Muscle layer of duodenum (tissue), 2 donors: ENCODE results near the gene CIDEA.

Experiments used
- H3K27ac ChIP-seq: one replicate; pipeline ENCODE4 v1.7.0; 2013; ENCODE audit warnings: mild to moderate bottlenecking, low read length
- H3K27me3 ChIP-seq: one replicate; pipeline ENCODE4 v1.7.0; 2013; ENCODE audit warnings: low read depth, mild to moderate bottlenecking, control low read depth, low read length
- H3K36me3 ChIP-seq, 2 donors: one replicate each; pipeline ENCODE4 v1.7.0; 2013; ENCODE audit warnings: low read length in 2 of 2, control low read depth in 1 of 2, mild to moderate bottlenecking in 1 of 2; ENCODE audit not compliant: insufficient read depth in 2 of 2, control insufficient read depth in 1 of 2
- H3K4me1 ChIP-seq, 2 donors: one replicate each; pipeline ENCODE4 v1.7.0; 2013; ENCODE audit warnings: low read length in 2 of 2, mild to moderate bottlenecking in 2 of 2, control low read depth in 1 of 2, moderate library complexity in 1 of 2; ENCODE audit not compliant: insufficient read depth in 2 of 2, control insufficient read depth in 1 of 2
- H3K4me3 ChIP-seq, 2 donors: one replicate each; pipeline ENCODE4 v1.7.0; 2013; ENCODE audit warnings: low read length in 2 of 2, low read depth in 1 of 2, mild to moderate bottlenecking in 1 of 2
- H3K9me3 ChIP-seq, 2 donors: one replicate each; pipeline ENCODE4 v1.7.0; 2013; ENCODE audit warnings: low read length in 2 of 2, control low read depth in 1 of 2, mild to moderate bottlenecking in 1 of 2; ENCODE audit not compliant: control insufficient read depth in 1 of 2
- donor health status: healthy.

CIDEA gene

DNA sequence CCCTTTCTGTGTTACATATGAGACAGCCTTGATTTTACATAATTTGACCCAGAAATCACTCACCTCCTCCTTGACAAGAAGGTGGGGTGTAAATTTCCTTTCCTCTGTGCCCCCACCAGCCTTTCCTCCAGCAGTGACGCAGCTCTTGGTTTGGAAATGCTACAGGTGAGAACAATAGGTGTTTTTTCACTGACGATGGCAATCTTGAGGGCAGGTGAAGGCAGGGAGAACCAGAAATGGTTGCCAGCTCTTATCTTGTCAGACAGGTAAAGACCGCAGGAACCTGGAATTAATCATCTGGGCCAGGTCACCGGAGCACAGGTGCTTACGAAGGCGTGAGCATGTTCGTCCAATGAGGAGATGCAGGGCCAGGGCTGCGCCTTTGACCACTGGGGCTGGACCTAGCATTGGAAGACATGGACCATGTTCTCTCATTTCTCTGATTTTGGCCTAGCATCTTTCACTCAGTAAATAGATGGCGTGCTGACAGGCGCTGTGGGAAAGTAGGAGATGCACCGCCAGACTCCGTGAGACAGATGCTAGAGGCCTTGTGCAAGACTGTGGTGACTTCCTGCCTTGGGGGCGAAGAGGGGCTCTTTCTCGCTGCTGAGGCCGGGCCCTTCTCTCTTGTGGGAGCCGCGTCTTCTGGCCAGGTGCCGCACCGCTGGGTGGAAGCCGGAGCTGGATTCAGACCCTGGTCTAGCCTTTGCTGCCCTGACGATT, 4.0 kb downstream of the CIDEA start:
- peaks cover 0 to 18% of the 10 kb centered on the region in 2 donors for H3K4me1 ChIP-seq
- H3K9me3 ChIP-seq, result no peaks in the 10 kb centered on the region
- peaks cover 23% of the 10 kb centered on the region for H3K27me3 ChIP-seq
- no peaks in the 10 kb centered on the region for H3K36me3 ChIP-seq
- no peak overlapping the region for H3K27ac ChIP-seq
- H3K4me3 ChIP-seq, result no peak overlapping the region

DNA sequence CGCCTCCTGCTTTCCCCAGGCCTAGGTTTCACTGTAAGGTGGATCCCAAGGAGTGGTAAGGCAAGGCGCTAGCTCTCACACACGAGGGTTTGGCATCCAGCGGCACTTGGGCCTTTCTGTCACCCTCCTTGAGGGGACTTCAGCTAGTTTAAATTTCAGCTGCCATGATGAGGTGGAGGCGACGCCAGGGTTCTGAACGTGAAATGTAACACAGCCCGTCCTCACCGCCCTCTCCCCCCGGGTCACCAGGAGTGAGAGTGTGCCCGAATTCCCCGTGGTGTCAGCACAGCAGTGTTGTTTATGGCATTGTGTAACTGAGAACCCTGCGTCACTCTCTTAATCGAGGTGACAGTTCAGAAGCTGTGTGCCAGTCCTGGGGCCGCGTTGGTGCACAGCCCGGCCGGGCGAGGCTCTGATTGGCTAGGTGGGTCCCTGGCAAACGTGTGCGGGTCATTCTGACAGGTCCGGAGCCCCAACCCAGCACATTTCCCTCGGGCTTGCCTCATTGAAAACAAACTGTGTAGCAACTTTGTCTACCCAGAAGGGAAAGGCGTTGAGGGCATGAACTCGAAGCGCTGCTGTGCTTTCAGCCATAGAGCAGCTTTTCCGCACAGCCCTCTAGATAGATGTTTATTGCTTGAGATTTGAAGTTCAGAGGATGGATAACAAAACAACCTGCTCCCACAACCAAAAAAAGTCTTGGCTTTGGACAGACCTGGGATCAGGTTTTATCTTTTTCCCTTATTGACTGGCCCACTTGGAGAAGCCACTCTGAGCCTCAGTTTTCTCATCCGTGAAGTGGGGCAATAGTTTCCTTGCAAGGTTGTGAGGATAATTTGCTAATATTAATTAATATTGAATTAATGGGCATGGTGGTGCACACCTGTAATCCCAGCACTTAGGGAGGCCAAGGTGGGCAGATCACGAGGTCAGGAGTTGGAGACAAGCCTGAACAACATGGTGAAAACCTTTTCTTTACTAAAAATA, 4.9 kb downstream of the CIDEA start:
- Histone ChIP-seq H3K4me1 (peaks cover 0 to 9% of the 10 kb centered on the region in 2 donors), H3K4me3 (no peak overlapping the region), H3K27me3 (peaks cover 15% of the 10 kb centered on the region), H3K36me3 (no peaks in the 10 kb centered on the region), H3K9me3 (no peaks in the 10 kb centered on the region), H3K27ac (no peak overlapping the region)

DNA sequence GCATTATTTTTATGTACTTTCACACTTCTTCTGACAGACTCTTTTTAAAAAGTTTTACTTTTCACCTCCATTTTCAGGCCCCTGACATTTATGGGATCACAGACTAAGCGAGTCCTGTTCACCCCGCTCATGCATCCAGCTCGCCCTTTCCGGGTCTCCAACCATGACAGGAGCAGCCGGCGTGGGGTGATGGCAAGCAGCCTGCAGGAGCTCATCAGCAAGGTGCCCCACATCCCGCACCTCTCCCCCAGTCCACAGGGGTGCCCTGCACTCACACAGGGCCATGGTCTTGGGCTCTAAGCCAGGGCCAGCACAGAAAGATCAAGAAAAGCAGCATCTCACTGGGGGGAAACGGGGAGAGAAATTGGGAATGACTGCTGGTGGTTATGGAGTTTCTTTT, 8.6 kb downstream of the CIDEA start:
- Histone ChIP-seq H3K9me3 (no peaks in the 10 kb centered on the region), H3K4me3 (no peak overlapping the region), H3K27me3 (no peaks in the 10 kb centered on the region), H3K27ac (no peak overlapping the region), H3K36me3 (no peaks in the 10 kb centered on the region), H3K4me1 (no peaks in the 10 kb centered on the region)

DNA sequence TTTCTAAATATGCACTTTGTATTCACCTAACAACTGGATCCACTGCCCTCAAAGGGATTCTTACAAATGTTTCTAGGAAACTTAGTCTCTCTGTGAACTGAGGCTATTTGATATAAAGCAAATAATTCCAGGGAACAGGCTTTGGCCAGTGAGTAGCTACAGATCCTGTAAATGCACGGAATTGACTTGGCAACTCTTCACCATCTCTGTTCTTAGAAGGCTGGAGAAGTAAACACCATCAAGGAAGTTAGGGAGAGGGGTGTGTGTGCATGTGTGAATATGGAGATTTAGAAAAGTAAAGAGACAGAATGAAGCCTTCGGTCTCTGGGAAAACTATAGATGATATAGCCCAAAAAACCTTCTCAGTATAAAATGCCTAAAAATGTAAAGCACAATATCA, 10.7 kb downstream of the CIDEA start:
- H3K27me3 ChIP-seq, result no peaks in the 10 kb centered on the region
- H3K36me3 ChIP-seq, result no peaks in the 10 kb centered on the region
- H3K9me3 ChIP-seq, result no peaks in the 10 kb centered on the region
- H3K4me3 ChIP-seq, result no peak overlapping the region
- no peaks in the 10 kb centered on the region for H3K4me1 ChIP-seq
- H3K27ac ChIP-seq, result no peak overlapping the region

DNA sequence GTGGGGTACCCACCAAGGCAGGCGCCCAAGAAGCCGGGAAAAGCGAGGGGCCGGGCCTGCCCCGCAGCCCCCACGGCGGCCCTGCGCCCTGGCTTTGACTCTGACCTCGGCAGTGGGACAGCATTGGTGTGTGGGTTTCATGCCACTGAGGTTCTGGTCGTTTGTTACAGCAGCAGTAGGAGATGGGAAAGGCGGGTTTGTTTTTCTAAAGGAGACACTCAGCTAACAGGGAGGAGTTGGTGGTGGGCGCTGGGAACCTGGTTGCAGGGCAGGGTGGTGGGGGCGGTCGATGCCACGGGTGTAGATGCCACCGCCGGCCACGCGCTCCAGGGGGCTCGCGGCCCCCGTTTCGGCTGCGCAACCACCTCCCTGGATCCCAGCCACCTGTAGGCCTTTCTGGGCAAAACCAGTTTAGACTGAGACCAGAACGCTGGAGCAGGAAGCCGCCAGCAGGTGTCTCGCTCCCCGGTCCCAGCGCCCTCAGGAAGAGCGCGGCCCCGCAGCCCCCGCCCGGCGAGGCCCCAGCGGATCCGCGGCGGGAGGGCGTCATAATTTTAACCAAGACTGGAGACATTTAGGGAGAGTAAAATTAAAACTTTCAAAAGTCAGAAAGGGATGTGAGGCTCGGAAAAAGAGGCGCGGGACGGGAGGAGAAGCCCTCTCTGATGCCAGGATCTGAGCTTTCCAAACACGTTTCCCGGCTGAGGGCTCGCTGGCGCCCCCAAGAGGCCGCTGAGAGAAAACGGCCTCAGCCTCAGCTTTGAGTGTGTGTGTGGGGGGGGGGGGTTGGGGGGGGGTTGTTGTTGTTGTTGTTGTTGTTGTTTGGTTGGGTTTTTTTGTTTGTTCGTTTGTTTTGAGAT, 17.4 kb downstream of the CIDEA start:
- Histone ChIP-seq H3K36me3 (no peaks in the 10 kb centered on the region), H3K27me3 (no peaks in the 10 kb centered on the region), H3K27ac (no peak overlapping the region), H3K9me3 (no peaks in the 10 kb centered on the region), H3K4me1 (peaks cover 0 to 4% of the 10 kb centered on the region in 2 donors), H3K4me3 (peak overlapping the region; percentile 33 to 61)

DNA sequence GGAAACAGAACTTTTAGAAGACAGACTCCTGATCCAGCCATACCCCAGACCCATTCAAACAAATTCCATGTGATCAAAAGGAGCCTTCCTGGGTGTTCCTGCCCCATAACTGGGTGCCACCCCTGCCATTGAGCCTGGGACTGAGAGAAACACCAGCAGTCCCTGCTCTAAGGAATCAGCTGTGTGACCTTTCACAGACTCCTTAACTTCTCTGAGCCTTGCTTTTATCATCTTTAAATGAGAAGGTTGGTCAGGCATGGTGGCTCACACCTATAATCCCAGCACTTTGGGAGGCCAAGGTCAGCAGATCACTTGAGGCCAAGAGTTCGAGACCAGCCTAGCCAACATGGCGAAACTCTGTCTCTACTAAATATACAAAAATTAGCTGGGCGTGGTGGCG, 20.6 kb downstream of the CIDEA start:
- Histone ChIP-seq H3K4me1 (peaks cover 6 to 11% of the 10 kb centered on the region in 2 donors), H3K9me3 (no peaks in the 10 kb centered on the region), H3K27me3 (no peaks in the 10 kb centered on the region), H3K36me3 (no peaks in the 10 kb centered on the region), H3K27ac (no peak overlapping the region), H3K4me3 (no peak overlapping the region)

DNA sequence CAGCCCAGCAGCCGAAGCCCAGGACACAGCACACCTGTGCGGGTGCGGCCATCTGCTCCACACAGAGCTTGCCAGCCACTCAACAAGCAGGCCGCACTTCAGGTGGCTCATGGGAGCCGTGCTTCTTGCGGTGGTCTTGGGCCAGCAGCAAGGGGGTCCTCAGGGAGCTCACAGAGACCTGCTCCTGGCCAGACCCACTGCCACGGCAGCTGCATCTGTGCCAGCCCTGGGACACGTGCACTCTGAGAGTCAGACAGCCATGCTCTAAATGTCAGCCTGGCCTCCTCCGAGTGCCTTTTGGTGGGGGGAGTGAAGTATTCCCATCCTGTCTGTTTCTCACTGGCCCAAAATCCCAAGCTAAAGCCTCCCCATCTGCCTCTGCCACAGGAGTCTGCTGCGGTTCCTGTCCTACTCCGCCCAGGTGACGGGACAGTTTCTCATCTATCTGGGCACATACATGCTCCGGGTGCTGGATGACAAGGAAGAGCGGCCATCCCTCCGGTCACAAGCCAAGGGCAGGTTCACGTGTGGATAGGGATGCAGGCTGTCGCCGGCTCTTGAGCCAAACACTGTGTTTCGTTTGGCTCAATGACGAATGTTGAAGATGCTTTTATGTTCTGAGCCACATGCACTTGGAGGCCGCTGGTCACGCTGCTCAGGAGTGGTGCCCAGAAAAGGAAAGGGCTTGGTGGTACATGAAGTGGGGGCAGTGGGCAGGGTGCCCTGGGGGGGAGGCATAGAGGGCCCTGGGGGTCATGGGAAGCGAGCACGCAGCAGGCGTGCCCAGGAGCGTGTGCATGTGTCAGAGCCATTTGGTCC, 22.8 kb downstream of the CIDEA start:
- Histone ChIP-seq H3K4me1 (peaks cover 6 to 7% of the 10 kb centered on the region in 2 donors), H3K27me3 (no peaks in the 10 kb centered on the region), H3K9me3 (no peaks in the 10 kb centered on the region), H3K36me3 (no peaks in the 10 kb centered on the region), H3K4me3 (no peak overlapping the region), H3K27ac (no peak overlapping the region)

DNA sequence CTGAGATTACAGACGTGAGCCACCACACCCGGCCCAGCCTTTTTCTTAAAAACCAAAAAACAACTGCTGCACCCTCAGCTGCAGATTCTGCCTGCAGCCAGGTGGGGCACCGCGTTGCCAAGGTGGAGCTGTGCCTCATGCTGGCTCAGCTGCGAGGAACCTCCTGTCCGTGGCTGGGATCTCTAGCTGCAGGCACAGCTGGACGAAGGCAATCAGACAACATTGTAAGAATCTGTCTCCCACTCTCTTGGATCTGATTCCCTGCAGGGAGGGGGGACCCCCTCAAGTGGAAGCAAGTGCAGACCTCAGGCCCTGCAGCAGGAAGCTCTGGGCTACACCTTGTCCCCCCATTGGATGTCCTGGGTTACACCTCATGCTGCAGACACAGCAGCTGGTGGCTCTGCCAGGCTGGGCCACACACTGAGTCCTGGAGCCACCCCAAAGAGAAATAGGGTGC, 24.1 kb downstream of the CIDEA start:
- H3K36me3 ChIP-seq, result no peaks in the 10 kb centered on the region
- H3K4me1 ChIP-seq, result peaks cover 6 to 7% of the 10 kb centered on the region in 2 donors
- no peaks in the 10 kb centered on the region for H3K27me3 ChIP-seq
- no peaks in the 10 kb centered on the region for H3K9me3 ChIP-seq
- H3K4me3 ChIP-seq, result peak overlapping the region; percentile 52 to 56
- peak overlapping the region; percentile 99 for H3K27ac ChIP-seq

DNA sequence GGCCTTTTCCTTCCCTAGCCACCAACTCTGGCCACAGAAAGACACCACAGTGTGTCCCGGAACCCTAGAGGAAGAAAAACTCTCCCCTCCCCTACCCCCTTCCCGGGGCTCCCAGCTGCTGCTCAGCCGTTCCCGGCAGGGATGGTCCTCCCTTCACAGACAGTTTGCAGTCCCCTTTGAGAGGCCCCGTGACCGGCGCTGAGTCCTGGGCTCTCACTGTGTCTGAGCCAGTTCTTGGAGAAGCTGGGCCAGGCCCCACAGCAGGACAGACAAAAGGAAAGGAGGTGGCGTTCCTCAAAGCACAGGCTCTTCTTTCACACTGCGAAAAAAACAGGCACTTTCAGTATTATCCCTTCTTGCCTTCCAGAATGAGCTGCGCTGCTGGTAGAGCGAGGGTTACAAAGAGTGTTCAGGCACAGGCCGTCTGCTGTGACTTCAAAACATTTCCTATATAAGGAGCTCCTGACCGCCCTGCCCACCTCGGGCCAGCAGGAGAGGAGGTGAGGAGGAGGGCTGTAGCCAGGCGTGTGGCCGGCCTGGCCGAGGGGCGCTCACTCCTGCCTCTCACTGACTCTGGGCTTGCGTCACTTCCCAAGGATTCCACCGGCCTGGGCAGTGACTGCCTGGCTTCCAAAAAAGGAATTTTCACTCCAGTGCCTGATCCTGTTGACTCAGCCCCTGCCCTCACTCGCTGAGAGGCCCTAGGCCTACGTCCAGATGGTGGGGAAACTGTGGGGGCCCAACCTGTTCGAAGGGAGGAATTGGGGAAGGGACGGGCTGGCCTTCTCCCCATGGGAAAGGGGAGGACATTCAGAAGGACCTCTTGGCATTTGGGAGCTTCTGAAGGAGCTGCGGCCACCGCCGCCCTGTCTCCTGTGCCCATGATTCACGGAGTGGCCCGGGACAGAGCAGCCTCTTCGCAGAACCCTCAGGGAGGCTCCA, 24.9 kb downstream of the CIDEA start:
- Histone ChIP-seq H3K4me1 (peaks cover 6 to 7% of the 10 kb centered on the region in 2 donors), H3K36me3 (no peaks in the 10 kb centered on the region), H3K27me3 (no peaks in the 10 kb centered on the region), H3K4me3 (peak overlapping the region; percentile 52 to 56), H3K27ac (peak overlapping the region; percentile 99), H3K9me3 (no peaks in the 10 kb centered on the region)
